ENCODE measurements around the gene MAN2B2. TPM values are rescaled to one million over a fixed set of nuclear protein-coding genes. Genes with fewer than 3 reads are reported as not detected.

MAN2B2 gene
- total and polyA plus RNA-seq, 2 of the 8 experiments (the other 6 are each of a cell fraction or from before 2014, with no cell fraction given): 3.3 to 4.0 TPM

DNA sequence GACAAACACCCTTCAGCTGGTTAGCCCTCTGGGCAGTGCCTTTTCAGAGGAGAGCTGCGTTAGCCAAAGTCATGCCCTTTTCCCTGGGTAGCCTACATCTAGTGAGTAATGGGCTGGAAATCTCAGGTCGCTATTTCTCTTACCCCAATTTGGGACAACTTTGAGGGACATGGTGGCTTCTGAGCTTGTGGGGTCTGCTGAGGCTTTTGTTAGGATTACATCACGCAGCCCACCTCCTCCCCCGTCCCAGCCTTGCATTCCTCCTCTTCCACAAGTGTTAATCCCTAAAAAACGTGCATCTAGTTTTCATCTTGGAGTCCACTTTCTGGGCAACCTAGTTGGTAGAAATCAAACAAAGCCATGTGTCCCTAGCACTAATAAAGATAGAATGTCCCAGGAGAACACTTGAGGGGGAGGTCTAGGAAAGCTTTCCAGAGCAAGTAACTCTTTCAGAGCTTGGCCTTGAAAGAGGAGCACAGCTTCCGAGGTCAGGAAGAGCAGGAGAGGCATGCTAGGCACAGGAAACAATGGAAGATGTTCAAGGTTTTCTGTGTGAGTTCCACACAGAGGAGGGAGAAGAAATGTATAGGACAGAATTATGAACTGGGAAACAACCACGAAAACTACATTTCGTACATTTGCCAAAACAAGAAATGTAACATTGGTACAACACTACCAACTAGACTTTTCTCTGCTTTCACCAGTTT lies 68.3 kb downstream of the MAN2B2 start:
- H4K5ac ChIP-seq (ENCODE audit: insufficient read length, low read depth, low read length): no peak overlapping the region
- H3K23ac ChIP-seq (ENCODE audit: insufficient read length): no peak overlapping the region
- H2BK5ac ChIP-seq (ENCODE audit: low read depth, low read length): no peak overlapping the region
- no peaks in the 10 kb centered on the region for H3K9me3 ChIP-seq (ENCODE audit: insufficient read depth in 2 of 2, low read depth in 1 of 2, low read length in 1 of 2)
- POLR2A ChIA-PET (ENCODE audit: partially characterized antibody): interaction anchor here (0.5 to 5.7 kb wide), 8 partner anchors 9 to 432 kb away, joined by 3 to 36 read pairs (median 4); a partner anchor contains a TSS
- CTCF ChIA-PET (ENCODE audit: partially characterized antibody): interaction anchor here (0.8 to 1.5 kb wide), 4 partner anchors 34 to 97 kb away, joined by 3 to 5 read pairs (median 4); no protein-coding TSS in a partner anchor
- H3K4me3 ChIP-seq (ENCODE audit: extremely low read depth in 1 of 4, insufficient read depth in 2 of 4, low read depth in 3 of 4, low read length in 4 of 4): no peak overlapping the region
- H2BK120ac ChIP-seq (replicated peaks; ENCODE audit: low read depth, low read length): no peak overlapping the region
- no peak overlapping the region for H3K14ac ChIP-seq (ENCODE audit: insufficient read length)
- H3K27me3 ChIP-seq (replicated peaks in 1 of 4; ENCODE audit: control insufficient read depth in 3 of 4, extremely low read depth in 1 of 4, insufficient read depth in 3 of 4, low read length in 3 of 4): no peaks in the 10 kb centered on the region
- WGBS, 2 experiments (ENCODE audit: extremely low coverage in 1 of 2, insufficient coverage in 1 of 2, insufficient read length in 1 of 2, insufficient replicate concordance in 2 of 2, low coverage in 1 of 2, low lambda C conversion rate in 2 of 2, missing lambda C conversion rate in 1 of 2): 89% methylated on average over 8 of the region's 8 CpGs; no CpG with 5 or more reads in 1 of the 2 experiments
- no peak overlapping the region for H3K4ac ChIP-seq (replicated peaks; ENCODE audit: insufficient read length, low read depth, low read length)
- H2BK12ac ChIP-seq (ENCODE audit: low read depth, low read length): no peak overlapping the region
- H3K18ac ChIP-seq (ENCODE audit: extremely low read depth, low read length): no peak overlapping the region
- H2AFZ ChIP-seq (ENCODE audit: low read length): no peak overlapping the region
- peaks cover 10% of the 10 kb centered on the region for H3K23me2 ChIP-seq (ENCODE audit: low read depth, low read length)
- H3K4me1 ChIP-seq (replicated peaks in 1 of 4; ENCODE audit: control insufficient read depth in 3 of 4, insufficient read depth in 4 of 4, low read length in 3 of 4): peaks cover 0 to 9% (median 0%) of the 10 kb centered on the region in 4 experiments; a peak in 3 of 7 replicates
- H3K9ac ChIP-seq (replicated peaks in 1 of 4; ENCODE audit: extremely low read depth in 1 of 4, low read depth in 3 of 4, low read length in 3 of 4): no peak overlapping the region; a peak in 1 of 7 replicates
- no peak overlapping the region for H2BK15ac ChIP-seq (ENCODE audit: low read length)
- H4K91ac ChIP-seq (replicated peaks; ENCODE audit: insufficient read length, low read length): no peak overlapping the region
- H3K79me2 ChIP-seq (ENCODE audit: control insufficient read depth in 1 of 2, insufficient read depth in 2 of 2, low read length in 2 of 2): peaks cover 9 to 29% of the 10 kb centered on the region in 2 experiments
- no peak overlapping the region for H2BK20ac ChIP-seq (ENCODE audit: low read length)
- FAIRE-seq (no peak), DNase-seq (ENCODE audit: low read depth in 1 of 2, low spot score in 2 of 2) (no peak)
- H2AK5ac ChIP-seq (ENCODE audit: low read depth, low read length): no peak overlapping the region
- H4K8ac ChIP-seq (ENCODE audit: extremely low read depth, insufficient read depth, low read length): no peak overlapping the region
- H4K20me1 ChIP-seq (replicated peaks in 1 of 2; ENCODE audit: control insufficient read depth in 1 of 2, insufficient read depth in 2 of 2, low read length in 2 of 2): peaks cover 10 to 11% of the 10 kb centered on the region in 2 experiments
- no peak overlapping the region for H3K27ac ChIP-seq (ENCODE audit: low read depth, low read length)
- H3K79me1 ChIP-seq (ENCODE audit: low read depth, low read length): peaks cover 7% of the 10 kb centered on the region
- H3K36me3 ChIP-seq (ENCODE audit: control insufficient read depth in 2 of 4, insufficient read depth in 4 of 4, low read length in 3 of 4): peaks cover 0 to 22% (median 9%) of the 10 kb centered on the region in 4 experiments; a peak in 5 of 8 replicates
- no peak overlapping the region; a peak in 1 of 4 replicates for H3K4me2 ChIP-seq (ENCODE audit: insufficient read depth in 1 of 2, low read depth in 2 of 2, low read length in 2 of 2)
- TF ChIP-seq POU5F1 (IDR thresholded peaks at IDR 0.05; ENCODE audit: low read depth, low read length) (no peak), CBX5 (IDR thresholded peaks at IDR 0.05; ENCODE audit: low read depth, low read length) (no peak), SP1 (IDR thresholded peaks at IDR 0.05; ENCODE audit: low read depth, low read length) (no peak), SP2 (IDR thresholded peaks at IDR 0.05; ENCODE audit: low read length) (no peak), CTBP2 (IDR thresholded peaks at IDR 0.05; ENCODE audit: borderline replicate concordance, insufficient read depth, insufficient read length, low read length) (no peak), CHD2 (IDR thresholded peaks at IDR 0.05; ENCODE audit: low read length) (no peak), POLR2AphosphoS5 (IDR thresholded peaks at IDR 0.05; ENCODE audit: low read depth, low read length) (0 out of 2 replicates have a peak, but pooled peaks have one; percentile 15), ZNF274 (IDR thresholded peaks at IDR 0.05; ENCODE audit: borderline replicate concordance, extremely low read depth, low read length) (no peak), POLR2A (IDR thresholded peaks at IDR 0.05; ENCODE audit: control extremely low read depth in 1 of 2, low read depth in 2 of 2, low read length in 2 of 2) (0 out of 3 replicates have a peak, but pooled peaks of 1 of the 2 experiments have one; percentile 29), TBP (IDR thresholded peaks at IDR 0.05; ENCODE audit: low read depth, low read length) (no peak), SRF (IDR thresholded peaks at IDR 0.05; ENCODE audit: low read depth, low read length) (no peak), BACH1 (IDR thresholded peaks at IDR 0.05; ENCODE audit: low read length) (no peak)
- H3K56ac ChIP-seq (replicated peaks; ENCODE audit: insufficient read length, low read depth, low read length): no peak overlapping the region

All from H1 (cell line).